GM19397 (cell line): Measurements from ENCODE around the gene ZC3HAV1.
"Not testable (repeated sequence)": the region's sequence is repeated elsewhere in the genome, so short reads cannot be mapped to it uniquely, and the experiment has no call there.

Experiments used
- ATAC-seq: cut with Tn5 transposase; IDR thresholded peaks from one replicate; pipeline ENCODE4 v1.9.1; 2021; ENCODE audit warnings: mild to moderate bottlenecking, moderate library complexity; ENCODE audit not compliant: unreplicated experiment

Gene ZC3HAV1

DNA sequence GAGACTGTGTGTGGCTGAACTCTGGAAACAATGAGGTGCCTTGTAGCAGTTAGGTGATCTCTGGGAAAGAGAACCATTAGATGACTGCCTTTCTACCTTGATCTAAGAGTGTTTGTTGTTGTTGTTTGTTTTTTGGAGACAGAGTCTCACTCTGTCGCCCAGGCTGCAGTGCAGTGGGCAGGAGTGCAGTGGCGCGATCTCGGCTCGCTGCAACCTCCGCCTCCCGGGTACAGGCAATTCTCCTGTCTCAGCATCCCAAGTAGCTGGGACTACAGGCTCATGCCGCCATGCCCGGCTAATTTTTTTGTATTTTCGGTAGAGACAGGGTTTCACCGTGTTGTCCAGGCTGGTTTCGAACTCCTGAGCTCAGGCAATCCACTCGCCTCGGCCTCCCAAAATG lies 54.9 kb downstream of the ZC3HAV1 start:
- ATAC-seq, result not testable (repeated sequence)

DNA sequence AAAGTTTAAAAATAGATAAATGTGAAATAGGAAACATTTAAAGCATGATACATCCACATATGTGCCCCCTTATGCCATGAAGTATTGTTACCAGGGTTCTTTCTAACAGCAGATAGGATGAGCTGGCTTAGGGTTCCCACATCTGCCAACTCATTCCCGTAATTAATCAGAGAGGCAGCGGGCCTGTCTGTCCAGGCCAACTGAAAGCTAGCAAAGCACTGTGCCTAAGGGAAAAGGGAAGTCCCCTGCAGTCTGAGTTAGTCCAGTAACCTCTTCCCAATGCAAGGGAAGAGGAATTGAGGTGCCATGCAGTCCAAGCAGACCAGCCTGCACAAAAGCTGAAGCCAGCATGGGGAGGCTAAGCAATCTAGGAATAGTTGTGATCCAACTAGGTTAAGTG lies 55.4 kb downstream of the ZC3HAV1 start:
- no peak for ATAC-seq

DNA sequence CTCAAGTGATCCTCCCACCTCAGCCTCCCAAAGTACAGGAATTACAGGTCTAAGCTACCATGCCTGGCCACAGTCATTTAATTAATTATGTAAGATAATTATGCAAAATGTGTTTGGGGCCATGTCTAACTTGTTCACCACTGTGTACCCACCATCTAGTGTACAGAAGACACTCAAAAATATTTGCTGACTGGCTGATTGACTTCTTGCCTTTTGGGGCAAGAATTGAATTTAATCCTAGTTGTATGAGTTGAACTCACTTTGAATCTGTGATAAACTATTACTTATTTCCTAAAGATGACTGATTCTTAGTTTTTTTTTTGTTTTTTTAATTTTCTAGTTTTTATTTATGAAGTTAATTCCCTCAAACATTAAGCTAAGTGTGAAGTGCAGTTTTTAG lies 57.9 kb downstream of the ZC3HAV1 start:
- no peak for ATAC-seq

DNA sequence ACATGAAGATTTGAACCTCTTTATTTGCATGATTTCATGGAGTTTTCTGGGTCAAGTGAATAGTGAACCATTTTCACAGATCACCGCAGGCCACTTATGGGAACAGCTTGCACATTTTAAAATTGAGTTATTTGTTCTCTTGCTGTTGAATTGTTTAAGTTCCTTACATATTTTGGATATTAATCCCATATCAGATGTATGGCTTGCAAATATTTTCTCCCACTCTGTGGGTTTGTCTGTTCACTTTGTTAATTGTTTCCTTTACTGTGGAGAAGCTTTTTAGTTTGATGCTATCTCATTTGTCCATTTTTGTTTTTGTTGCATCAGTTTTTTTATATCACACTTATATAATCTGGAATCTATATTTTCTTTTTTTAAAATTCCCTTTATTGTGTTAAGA lies 59.6 kb downstream of the ZC3HAV1 start:
- ATAC-seq, result no peak

DNA sequence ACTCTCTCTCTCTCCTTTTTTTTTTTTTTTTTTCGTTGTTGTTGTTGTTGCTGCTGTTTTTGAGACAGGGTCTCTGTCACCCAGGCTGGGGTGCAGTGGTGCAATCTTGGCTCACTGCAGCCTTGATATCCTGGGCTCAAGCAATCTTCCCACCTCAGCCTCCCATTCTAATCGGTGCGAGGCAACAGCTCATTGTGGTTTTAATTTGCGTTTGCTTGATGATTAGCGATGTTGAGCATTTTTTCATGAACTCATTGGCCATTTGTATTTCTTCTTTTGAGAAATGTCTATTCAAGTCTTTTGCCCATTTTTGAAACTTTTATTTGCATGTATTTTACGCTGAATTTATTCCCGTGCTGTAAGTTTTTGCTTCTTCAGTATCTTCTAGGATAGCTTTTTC lies 60.4 kb downstream of the ZC3HAV1 start:
- ATAC-seq, result no peak

DNA sequence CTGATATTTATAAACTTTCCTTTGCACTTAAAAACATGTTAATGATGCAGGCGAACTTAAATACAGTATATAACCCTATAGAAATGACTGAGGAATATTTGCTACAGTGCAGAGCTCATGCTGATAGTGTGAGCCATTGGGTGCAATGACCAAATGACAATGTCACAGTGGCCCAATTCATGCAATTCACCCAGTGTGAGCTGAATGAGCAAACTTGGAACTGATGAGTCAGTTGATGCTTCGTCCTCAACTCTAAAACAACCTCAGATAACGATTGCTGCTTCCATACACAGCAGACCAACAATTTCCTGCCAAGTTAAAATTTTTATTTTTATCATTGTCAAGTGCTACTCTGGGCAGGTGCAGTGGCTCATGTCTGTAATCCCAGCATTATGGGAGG lies 61.5 kb downstream of the ZC3HAV1 start:
- ATAC-seq, result no peak

DNA sequence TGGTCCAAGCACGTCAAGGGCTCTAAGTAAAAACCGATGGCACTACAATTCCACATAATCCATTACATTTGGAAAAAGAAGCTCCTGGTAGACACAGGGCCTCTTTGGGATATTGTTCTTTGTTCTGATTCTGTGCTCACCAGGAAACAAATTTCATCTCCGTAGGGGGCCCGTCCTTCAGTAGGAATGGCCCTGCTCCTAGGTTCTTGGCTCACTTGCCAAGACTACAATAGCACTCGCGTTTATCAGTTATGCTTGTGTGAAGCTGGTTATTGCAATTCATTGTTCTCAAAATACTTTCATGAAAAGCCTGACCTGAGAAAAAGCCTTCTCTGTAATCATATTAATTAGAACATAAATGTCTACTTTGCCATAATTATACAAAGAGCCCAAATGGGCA lies 63.4 kb downstream of the ZC3HAV1 start:
- no peak for ATAC-seq

DNA sequence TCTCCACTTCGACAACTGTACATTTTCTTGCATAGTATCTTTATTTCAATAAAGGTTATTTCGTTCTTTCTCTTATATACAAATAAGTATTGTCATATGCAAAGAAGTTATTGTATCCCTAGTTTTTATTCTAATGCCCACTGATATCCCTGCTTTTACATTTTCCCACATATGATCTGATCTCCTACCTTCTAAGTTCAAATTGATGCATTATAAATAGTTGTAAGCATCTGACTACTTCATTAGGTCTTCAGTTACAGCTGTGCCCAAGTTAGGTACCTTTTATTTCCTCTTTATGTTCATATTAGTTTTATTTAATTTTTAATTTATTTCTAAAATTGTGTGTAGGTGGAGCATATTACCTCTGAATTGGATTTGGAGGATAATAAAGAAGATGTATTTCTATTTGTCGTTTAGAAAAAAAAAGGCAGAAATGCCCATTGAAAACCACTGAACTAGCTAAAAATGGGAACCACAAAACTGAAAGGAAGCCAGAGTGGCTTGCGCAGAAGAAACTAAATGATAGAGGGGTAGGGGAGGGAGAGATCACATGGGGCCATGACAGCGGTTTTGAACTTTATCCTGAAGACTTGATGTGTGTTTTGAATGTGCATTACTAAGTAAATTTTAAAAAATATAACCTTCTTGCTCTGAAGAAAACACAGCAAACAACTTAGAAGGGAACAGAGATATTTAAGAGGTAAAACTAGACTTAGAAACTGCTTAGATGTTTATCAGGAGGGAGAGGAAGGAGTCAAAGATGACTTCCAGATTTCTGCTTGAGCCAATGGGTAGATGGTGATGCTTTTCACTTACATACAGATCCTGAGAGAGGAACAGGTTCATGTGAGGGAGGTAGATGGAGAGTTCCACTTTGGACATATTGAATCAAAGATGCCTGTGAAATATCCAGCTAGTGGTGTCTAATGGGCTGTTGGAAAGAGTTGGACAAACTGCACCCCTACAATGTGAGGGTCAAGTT lies 64.4 kb downstream of the ZC3HAV1 start:
- ATAC-seq, result no peak

DNA sequence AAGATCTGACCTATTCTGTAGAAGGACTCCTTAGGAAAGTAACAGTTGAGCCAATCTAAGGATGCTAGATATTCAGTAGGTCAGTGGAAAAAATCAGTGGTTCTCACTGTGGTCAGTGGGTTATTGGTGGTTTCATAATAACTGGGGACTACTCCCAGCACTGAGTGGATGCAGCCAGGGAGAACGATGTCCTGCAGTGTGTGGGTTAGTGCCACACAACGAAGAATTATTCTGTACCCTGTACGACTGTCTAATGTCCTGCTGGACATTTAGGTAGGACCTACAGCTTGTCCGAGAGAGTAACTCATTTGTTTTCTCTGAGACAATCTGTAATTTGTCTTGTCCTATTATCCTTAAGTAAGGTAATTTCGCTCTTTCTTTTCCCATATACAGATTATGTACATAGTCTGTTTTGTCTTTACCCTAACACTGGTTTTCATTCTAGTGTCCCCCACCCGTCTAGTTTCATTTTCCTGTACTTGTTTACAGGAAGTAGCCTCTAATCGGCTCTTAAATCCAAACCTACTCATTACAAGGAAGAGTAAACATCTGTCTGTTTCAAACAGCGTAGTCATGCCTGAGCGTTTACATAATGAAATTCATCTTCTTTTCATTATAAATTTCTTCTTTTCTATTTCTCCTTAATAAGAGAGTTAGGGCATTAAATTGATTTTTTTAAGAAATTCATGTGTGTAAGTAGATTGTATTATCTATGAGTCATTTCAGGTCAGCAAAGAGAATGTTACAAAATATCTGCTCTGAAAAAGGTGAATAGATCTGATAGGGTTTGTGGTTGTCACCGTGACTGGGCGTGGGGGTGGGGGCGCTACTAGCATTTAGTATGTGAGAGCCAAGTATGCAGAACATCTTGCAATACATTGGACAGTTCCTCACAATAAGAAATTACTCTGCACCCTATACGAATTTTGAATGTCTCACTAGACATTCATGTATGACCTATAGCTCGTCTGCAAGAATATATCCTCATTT lies 65.4 kb downstream of the ZC3HAV1 start:
- no peak for ATAC-seq

DNA sequence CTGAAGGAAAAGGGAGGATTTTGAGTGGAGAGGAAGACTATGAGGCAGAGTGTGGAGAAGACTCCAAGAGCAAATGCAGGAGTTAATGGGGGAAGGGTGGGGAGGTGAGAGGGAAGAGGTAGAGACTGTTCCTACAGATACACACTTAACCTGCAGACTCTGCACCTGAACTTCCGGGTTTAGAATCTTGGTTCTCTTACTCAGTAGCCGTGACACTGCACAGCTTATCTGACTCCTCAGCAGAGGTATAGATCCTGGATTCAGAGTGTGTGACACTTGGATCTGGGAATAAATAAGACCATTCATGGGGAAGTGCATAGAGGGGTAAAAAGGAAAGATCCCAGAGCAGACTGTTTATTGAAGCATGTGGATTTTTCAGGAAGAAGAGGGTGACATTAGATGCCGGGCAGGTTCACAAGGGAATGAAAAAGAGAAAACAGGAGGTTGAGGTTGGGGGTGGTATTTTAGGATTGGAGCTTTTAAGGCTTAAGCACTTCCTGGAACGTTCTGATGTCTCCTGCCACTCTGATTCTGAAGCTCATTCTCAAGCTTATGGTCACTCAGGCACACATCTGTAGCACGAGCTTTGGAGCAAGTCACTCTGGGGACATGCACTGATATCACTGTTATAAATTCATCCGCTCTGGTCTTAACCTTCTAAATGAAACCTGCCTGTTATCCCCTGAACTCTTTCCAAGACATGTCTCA lies 68.0 kb downstream of the ZC3HAV1 start:
- no peak for ATAC-seq

DNA sequence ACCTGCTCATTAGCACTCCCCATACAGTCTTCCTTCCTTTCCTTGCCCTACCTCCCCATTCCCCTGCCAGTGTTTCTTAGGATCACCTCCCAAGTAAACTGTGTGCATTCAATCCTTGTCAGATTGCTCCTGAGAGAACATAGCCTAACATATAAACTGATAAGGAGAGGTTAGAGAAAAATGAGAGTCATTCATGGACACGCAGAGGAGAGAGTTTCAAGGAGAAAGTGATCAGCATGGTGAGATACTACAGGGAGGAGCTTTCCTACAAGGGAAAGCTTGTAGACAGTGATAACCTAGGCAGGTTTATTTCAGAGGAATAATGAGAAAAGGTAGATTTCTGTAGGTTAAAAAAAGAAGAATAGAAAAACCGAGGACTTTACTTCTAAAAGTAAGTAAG lies 70.8 kb downstream of the ZC3HAV1 start:
- ATAC-seq, result no peak

DNA sequence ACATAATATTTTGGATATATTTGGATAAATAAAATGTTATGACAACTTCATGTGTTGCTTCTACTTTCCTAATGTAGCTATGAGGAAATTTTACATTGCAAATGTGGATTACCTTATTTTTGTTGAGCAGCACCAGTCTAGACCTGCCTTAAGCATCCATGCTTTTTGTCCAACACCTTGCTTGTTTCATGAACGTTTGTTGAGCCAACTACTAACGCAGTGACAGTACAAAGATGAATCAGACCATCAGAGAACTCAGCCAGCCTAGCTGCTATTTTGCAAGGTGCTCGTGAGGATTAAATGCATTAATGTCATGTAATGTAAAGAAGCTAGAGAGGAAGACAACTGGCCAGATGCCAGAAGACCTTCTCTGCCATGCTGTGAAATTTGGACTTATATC lies 72.6 kb downstream of the ZC3HAV1 start:
- no peak for ATAC-seq

DNA sequence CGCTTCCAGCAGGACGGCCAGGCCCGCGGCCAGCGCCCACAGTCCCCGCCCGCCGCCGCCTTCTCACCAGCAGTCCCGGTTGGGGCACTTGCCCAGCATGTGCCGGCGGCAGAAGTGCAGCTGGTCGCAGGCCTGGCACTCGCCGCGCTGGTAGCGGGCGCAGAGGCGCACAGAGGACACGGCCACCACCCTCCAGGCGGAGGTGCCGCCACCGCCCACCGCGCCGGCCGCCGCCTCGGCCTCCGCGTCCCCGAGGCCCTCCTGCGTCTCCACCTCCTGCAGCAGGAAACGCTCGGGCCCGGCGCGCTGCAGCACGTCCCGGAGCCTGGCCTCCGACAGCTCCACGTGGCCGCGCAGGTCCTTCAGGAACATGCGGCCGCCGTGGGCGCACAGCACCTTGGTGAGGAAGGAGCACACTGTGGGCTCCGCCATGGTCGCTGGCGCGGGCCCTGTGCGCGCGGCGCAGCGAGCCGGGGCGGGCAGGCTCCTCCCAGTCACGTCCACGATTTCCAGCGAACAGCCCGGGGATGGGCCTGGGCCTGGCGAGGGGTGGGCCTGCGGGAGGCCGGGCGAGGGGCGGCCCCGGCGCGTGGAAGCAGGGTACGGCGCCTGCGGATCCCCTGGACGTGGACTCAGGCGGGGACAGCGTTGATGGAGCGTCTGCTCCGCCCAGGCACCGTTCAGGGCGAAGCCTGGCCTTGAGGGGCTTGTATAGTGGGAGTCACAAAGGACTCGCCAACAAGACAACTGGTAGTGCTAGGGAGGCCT lies 73.8 kb downstream of the ZC3HAV1 start, which contains the start of gene ZC3HAV1L:
Gene ZC3HAV1L, minus strand, starts transcription at position 457 of the 768 bp plus-strand sequence. Its CDS starts 25 bp downstream, at position 432.
- peak; percentile 77 for ATAC-seq

DNA sequence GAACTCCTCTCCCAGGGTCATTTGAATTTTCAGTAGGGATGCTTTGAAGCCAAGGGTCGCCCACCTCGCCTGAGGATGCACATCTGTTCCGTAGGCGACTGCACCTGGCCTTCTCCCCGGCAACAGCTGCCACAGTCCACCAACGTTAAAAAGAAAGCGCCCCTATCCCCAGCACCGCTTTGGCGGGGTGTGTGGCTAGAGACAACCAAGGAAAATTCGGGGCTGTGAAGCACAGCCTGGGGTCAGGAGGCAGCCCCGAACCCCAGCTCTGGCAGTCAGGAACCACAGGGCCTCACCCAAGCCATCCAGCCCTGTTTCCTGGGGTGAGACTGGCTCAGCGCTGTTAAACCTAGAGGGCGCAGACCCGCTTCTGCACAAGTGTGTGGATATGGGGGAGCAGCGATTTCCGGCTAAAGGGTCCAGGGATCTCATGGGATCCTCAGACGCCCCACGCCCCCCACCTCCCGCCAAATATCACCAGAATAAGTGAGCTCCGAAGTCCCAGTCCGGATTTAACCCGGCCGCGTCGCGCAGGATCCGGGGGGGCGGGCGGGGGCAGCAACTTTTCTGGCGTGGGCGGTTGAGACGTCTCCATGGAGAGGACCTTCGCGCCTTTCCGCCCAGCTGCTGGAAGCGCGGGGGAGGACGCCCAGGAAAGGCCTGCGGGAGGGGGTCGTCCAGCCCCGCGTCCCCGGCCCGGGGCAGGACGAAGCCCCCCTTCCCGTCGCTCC lies 74.5 kb downstream of the ZC3HAV1 start:
- peak; percentile 37 for ATAC-seq

DNA sequence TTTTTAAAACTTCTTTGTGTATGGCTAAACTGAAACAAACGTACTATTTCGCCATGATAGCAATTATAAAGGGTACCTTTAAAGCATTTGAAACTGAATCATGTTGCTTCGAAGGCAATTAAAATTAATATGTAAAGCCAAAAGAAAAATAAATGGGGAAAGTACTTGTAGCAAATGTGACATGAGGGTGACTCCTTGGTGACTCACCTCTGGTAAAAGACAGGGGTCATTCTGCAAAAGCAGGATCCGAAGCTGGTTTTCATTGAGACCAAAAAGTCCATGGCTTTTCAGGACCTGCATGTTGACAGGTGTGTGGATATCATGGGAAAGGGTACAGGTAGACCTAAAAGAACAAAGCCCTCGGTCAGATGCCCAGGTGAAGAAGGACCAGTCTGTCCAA lies 75.2 kb downstream of the ZC3HAV1 start:
- no peak for ATAC-seq

DNA sequence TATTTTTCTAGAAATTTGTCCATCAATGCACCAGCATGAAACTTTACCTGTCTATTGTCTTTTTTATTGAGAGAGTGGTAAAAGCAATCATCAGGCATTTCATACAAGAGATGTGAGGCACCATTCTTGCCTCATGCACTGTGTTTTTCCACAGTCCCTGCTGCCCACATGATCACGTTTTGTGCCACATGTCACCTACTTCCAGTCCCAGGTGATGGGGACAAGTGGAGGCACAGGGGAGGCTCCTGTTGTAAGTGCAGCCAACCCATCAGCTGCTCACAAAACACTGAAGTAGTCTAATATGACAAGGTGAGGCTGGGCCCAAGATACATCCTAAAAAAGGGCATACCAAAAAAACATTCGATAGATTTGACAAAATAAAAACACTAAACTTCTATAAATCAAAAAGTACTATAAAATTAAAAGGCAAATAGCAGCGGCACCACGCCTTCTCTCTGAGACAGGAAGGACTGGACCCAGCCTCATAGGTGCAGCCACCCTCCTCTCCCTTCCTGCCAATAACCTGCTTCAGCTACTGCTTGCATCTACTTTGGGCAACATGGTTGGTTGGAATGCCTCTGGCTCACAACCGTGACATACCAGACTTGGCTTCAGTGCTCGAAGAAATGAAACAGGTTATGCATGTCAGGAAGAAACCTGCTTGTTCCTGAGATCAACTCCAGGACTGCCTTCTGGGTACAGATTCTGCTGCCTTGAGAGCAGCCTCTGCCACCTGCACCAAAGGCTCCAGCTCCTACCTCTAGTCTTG lies 76.0 kb downstream of the ZC3HAV1 start:
- ATAC-seq, result no peak

DNA sequence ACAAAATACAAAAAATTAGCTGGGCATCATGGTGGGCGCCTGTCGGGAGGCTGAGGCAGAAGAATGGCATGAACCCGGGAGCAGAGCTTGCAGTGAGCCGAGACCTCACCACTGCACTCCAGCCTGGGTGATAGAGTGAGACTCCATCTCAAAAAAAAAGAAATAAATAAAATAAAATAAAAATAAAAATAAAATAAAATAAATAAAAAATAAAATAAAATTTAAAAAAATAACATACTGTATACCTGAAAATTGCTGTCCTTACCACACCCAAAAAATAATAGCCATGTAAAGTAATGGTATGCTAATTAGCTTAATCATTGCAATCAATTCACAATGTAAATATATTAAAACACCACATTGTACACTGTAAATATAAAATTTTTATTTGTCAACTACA lies 77.0 kb downstream of the ZC3HAV1 start:
- ATAC-seq, result no peak

DNA sequence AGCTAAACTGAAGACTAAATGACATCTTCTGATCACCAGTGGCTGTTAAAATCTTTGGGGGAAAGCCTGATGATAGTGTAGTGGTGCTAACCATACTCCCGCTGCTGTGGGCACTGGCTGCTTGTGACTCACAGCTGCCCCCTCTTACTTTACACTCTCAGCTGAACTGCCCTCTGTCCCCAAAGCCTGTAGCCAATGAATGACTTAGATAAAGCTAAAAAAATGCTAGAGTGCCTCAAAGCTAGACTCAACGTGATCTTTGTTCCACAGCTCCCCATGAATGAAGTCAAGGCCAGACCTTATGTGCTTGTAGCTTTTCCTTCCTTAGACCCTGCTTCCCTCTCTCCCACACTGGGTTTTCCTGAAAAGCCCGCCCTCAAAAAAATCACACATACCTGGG lies 80.2 kb downstream of the ZC3HAV1 start:
- no peak for ATAC-seq

DNA sequence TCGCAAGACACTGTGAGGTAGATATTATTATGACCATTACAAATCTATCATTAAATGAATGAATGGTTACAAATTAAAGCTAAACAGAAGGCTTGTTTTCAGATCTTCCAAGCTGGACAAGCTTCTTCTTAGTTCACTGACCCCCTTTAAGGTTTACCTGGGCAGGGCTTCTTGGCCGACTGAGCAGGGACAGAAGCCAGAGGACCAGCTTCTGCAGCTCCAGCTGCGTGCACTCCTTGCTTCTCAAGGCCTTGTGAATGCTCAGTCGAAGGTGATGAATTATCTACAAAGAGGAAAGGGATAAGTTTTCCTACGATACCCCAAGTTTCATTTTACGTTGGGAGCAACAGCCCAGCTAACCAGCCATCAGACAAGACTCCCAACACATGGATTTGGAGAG lies 83.0 kb downstream of the ZC3HAV1 start:
- no peak for ATAC-seq
